GM21360 (cell line): Measurements from ENCODE around the gene DISP3.

Experiments used
- ATAC-seq: cut with Tn5 transposase; IDR thresholded peaks from one replicate; pipeline ENCODE4 v1.9.1; 2021; ENCODE audit warnings: mild to moderate bottlenecking, moderate library complexity; ENCODE audit not compliant: unreplicated experiment

DISP3 gene

GRCh38 chr1:11478571-11479374 is at the start of gene DISP3:
DISP3 (plus strand) TSS chr1:11479155; CDS start chr1:11500993, 21,838 bp downstream.
- peak; percentile 77 for ATAC-seq

- ATAC-seq, result no peak
Measured at GRCh38 chr1:11429226-11429625, 49.7 kb upstream of the DISP3 start.

- no peak for ATAC-seq
Measured at GRCh38 chr1:11429935-11430334, 49.0 kb upstream of the DISP3 start.

GRCh38 chr1:11431941-11432507 is 46.9 kb upstream of the DISP3 start:
- no peak for ATAC-seq

GRCh38 chr1:11432526-11432925 is 46.4 kb upstream of the DISP3 start:
- no peak for ATAC-seq

GRCh38 chr1:11434501-11434900 is 44.5 kb upstream of the DISP3 start:
- ATAC-seq, result no peak

GRCh38 chr1:11434926-11435325 is 44.0 kb upstream of the DISP3 start:
- ATAC-seq, result no peak

- ATAC-seq, result no peak
Measured at GRCh38 chr1:11438996-11439395, 40.0 kb upstream of the DISP3 start.

GRCh38 chr1:11441211-11441952 is 37.6 kb upstream of the DISP3 start:
- ATAC-seq, result no peak

- ATAC-seq, result no peak
Measured at GRCh38 chr1:11443043-11443442, 35.9 kb upstream of the DISP3 start.

GRCh38 chr1:11443961-11444658 is 34.8 kb upstream of the DISP3 start:
- no peak for ATAC-seq

GRCh38 chr1:11444907-11445306 is 34.0 kb upstream of the DISP3 start:
- no peak for ATAC-seq

GRCh38 chr1:11447903-11448302 is 31.1 kb upstream of the DISP3 start:
- ATAC-seq, result no peak

GRCh38 chr1:11448373-11449099 is 30.4 kb upstream of the DISP3 start:
- no peak for ATAC-seq

- no peak for ATAC-seq
Measured at GRCh38 chr1:11449100-11449403, 29.9 kb upstream of the DISP3 start.

- no peak for ATAC-seq
Measured at GRCh38 chr1:11450310-11450709, 28.6 kb upstream of the DISP3 start.

- ATAC-seq, result no peak
Measured at GRCh38 chr1:11453742-11454491, 25.0 kb upstream of the DISP3 start.

GRCh38 chr1:11455967-11456570 is 22.9 kb upstream of the DISP3 start:
- ATAC-seq, result no peak

GRCh38 chr1:11456965-11457364 is 22.0 kb upstream of the DISP3 start:
- ATAC-seq, result no peak

- ATAC-seq, result no peak
Measured at GRCh38 chr1:11458811-11459275, 20.1 kb upstream of the DISP3 start.
